A549 treated with CORT108297 at 1 μM for 4 hours (cell line): Measurements from ENCODE around the gene FAM171A1. TPM values are rescaled to one million over a fixed set of nuclear protein-coding genes. Genes with fewer than 3 reads are reported as not detected.

Source experiments
- total RNA-seq: library from RNA; stranded (reverse); fragments of 200-300 nt; extraction: Qiagen RNA extraction; gene quantifications from 5 replicates; pipeline ENCODE4 v1.2.3, GENCODE V29; 2022

The FAM171A1 gene
- 23.8 to 27.5 TPM (median 26.5 TPM) in 5 replicates for total RNA-seq

DNA sequence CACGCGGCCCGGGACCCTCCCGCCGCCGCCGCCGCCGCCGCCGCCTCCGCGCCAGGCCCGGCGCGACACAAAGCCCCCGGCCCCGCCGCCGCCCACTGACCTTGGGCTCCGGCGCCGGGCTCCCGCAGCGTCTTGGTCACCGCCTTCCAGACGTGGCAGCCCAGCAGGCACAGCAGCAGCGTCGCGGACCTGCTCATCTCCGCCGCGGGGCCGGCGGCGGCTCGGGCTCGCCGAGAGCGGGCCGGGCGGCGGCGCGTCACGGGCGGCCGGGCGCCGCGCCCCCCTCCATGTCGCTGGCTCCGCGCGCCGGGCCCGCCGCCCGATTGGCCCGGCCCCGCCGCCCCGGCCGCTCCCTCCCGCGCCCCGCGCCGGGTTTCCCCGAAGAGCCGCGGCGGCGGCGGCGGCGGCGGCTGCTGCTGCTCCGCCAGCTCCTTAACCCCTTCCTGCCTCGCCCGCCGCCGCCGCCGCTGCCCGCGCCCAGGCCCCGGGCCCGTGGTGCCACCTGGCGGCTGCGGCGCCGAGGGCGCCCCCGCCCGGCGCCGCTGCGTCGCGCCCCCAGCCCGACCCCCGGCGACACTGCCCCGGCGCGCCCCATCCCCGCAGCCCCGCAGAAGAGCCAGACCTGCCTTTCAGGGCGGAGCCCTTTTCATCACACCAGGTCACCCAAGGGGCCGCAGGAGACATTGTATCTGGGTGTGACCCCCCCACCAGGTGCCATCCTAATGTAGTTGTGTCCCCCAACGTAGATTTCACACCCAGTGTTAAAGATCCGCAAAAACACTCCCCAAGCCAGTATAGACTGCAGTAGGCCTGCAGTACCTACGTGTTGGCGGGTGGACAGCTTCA lies at the start of gene FAM171A1:
Gene FAM171A1 (minus strand): TSS at position 434 of the 846 bp plus-strand sequence. CDS start 237 bp downstream, at position 197.

GRCh38 chr10:15168291-15168785 lies 202.8 kb downstream of the FAM171A1 start, which contains the start of gene NMT2:
Gene NMT2 (minus strand): TSS chr10:15168693. CDS start chr10:15168612, 81 bp downstream.

Other genes starting within 250 kb of the FAM171A1 start
- gene NMT2, start 202.6 kb downstream of the FAM171A1 start, total RNA-seq = 21.1 to 27.2 TPM (median 24.2 TPM) in 5 replicates